GM18907 (cell line): ENCODE measurements around the gene NALCN.

ENCODE experiments used
- ATAC-seq: cut with Tn5 transposase; IDR thresholded peaks from one replicate; pipeline ENCODE4 v1.9.1; 2021; ENCODE audit warnings: mild to moderate bottlenecking, moderate library complexity; ENCODE audit not compliant: unreplicated experiment

The NALCN gene

DNA sequence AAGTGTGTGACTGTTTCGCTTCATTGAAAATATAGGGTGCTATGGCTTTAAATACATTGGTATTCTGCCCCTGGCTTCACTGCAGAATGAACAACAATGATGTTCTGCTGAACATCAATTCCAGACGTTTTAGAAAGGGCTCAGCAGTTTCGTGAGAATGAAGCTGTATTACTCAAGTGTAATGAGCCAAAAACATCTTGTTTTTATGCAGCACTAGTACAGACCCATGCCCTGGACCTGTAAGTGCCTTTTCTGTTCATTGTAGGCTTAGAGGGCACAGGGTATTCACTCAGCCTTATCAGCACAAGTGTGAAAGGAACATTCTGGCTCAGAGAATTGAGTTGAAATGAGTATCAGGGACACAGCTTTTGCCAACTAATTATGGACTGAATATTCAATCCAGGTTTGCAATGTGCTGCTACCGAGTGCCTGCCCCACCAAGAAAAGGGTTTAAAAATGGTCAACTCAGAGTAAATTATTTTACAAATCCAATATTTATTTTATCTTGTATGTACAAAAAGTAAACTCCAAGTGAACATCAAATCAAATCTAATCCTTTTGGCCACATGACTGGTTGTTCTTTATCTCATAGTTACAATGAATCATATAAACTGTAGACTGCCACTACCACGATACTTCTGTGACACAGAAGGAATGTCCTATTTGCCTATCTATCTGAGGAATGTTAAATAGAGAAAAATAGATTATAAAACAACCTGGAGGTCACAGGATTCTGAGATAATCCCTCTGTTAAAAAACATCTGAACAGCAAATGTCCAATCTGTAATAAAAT, 362.8 kb downstream of the NALCN start:
- ATAC-seq, result no peak

DNA sequence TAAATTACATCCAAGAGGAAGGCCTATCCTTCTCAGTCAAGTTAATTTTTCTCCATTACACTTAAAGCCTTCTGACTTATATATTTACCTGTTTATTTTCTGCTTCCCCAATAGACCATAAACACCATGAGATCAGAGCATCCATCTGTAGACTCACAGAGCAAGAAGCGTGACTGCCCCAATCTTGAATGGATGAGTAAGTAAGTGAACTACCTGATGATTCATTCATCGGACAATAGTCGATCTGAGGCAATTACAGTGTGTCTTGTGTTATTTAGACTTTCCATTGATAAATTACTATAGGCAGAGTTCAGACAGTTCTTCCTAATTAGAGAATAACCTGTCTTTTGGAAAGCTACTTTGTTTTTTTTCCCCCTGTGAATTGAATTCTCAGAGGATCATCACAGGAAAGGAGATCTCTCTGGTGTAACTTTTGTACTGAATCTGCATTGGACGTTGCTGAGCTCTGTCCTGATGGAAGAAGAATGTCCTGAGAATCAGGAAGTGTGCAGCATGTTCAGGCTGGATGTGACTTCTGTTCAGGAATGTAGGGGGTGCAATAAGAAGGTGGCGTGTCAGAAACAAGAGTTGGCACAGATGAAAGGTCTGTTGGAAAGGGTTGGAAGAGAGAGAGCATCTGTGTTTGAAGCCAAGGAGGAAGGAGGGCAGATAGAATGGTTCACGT, 367.0 kb downstream of the NALCN start:
- ATAC-seq, result no peak

DNA sequence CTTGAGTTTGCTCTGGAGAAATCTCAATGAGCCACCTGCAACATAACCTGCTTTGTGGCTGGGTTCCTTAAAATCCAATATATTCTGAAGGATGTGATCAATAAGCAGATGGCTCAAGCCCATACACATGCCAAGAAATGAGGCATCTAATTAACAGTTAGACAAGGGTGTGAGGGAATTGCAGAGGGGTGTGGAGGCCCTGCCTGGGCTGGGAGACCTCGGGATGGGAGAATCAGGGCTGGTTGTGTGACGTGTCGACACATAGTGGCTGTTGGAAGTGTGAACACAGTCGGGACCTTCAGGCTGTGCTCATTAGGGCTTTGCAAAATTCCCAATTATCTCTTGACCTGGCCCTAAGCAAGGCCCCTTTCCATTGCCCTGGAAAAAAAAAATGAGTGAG, 379.8 kb downstream of the NALCN start:
- no peak for ATAC-seq

DNA sequence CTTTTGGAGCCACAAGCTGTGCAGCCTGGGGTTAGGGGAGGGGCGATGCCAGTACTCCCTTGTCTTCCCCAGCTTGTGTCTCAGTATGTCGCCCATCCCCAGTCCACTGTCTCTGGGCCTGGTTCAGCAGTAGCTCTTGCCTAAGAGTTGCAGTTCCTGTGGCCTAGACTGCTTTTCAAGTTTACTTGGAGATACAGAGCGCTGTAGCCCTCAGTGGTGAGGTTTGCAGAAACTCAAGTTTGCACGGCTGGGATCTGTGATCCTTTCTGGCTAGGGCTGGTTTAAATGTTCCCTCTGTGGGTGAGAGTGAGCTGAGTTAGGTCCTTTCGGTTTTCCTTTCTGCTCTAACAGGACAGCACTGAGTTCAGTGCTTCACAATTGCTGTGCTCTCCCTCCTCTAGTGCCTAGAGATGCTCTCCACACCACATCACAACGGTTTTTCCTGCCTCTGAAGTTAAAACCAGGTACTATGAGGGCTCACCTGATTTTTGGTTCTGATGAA, 381.1 kb downstream of the NALCN start:
- no peak for ATAC-seq

DNA sequence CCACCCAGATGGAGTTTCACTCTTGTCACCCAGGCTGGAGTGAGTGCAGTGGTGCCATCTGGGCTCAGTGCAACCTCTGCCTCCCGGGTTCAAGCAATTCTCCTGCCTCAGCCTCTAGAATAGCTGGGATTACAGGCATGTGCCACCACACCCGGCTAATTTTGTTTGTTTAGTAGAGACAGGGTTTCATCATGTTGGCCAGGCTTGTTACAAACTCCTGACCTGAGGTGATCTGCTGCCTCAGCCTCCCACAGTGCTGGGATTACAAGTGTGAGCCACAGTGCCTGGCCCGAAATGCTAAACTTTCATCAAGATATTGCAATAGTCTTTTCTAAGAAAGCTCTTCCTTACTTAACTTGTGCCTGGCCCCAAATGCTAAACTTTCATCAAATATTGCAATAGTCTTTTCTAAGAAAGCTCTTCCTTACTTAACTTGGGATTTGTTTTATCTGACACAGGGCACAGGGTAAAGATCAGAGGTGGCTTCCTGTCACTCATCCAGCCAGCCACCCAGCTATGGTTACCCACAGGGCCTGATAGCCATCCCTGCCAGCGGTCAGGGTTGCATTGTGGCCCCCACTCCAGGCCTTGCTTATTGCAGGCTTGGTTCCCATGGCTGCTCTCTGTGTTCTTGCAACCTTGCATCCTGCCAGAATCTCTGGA, 389.4 kb downstream of the NALCN start:
- ATAC-seq, result no peak

DNA sequence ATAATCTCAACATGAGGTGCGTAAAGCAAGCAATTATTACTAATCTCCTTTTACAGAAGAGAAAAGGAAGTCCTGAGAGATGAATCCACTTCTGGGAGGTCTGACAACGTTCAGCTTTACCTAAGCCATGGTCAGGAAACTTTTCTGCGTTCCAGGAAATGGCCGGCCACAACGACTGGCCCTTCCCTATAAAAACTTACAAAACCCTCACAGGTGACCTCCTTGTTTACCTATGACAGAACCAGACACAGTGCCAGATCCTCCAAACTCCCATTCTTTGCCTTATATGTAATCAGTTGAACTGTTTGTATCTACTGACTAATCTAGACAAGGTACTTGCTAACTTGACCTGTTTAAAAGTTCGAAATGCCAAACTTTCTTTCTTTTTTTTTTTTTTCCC, 390.0 kb downstream of the NALCN start:
- no peak for ATAC-seq

DNA sequence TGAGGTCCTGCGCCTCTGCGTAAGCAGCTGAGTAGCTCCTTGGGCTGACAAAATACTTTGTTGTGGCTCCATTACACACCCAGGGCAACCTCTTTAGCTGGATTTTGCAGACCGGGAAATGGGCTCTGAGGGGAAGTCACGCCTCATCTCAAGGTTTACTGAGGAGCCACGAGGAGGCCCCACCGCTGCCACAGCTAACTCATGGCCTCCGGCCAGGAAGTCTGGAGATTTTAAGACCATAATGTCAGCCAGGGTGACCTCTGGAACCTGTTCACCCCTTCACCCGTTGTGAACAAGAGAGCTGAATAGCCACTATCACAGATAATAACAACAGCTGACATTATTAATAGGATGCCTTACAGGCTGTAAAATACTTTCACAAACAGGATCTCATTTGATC, 390.4 kb downstream of the NALCN start:
- ATAC-seq, result no peak

DNA sequence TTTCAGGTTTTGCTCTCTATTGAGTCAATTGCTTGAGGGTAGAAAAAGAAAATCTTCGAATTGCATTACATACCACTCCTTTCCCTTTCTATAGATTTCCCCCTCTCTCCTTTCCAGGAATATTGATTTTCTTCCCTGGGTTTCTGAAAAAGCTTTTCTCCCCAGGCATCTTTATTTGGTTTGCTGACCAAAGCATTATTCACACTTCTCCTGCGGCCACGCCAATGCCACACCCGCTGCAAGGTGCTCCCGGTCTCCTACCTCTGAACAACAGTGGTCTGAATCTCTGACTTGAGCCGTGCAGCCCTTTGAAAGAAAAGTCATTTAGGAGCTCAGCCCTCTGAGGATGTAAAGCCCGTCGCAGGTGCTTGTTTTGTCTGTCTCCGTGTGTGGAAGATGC, 390.8 kb downstream of the NALCN start:
- ATAC-seq, result no peak

DNA sequence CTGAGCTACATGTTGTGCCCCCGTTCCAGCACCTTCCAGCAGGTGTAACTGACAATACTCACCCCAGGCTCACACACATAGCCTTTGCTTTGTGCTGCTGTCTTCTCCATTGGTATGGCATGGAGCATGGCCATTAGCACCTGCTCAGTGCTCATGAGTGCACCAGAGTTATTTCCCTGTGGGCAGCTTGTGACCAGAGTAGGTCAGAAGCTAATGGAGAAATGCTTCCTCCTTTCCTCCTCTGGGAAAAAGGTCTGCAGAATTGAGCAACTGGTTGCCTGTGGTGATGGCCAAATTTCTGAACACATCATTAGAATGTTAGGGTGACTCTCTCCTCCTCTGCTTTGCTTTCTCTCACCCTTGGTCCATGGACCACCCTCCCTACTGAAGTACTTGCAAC, 397.2 kb downstream of the NALCN start:
- no peak for ATAC-seq

DNA sequence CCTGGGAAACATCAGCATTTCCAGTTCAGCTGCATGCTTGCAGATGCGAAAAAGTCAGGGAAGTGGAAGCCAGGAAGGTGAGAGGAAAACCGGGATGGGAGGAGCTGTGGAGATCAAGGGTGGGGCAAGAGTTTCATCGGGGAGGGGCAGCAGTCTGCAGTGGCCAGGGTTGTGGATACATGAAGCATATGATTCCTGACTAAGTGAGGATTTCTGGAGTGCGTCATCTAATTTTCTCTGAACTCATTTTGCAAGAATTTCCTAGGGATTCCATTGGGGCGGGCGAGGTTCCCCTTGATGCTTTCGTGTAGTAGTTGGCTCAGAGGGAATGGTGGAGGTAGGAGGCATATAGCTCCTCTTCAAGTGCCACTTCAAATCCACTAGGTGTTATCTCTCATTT, 397.6 kb downstream of the NALCN start:
- no peak for ATAC-seq

DNA sequence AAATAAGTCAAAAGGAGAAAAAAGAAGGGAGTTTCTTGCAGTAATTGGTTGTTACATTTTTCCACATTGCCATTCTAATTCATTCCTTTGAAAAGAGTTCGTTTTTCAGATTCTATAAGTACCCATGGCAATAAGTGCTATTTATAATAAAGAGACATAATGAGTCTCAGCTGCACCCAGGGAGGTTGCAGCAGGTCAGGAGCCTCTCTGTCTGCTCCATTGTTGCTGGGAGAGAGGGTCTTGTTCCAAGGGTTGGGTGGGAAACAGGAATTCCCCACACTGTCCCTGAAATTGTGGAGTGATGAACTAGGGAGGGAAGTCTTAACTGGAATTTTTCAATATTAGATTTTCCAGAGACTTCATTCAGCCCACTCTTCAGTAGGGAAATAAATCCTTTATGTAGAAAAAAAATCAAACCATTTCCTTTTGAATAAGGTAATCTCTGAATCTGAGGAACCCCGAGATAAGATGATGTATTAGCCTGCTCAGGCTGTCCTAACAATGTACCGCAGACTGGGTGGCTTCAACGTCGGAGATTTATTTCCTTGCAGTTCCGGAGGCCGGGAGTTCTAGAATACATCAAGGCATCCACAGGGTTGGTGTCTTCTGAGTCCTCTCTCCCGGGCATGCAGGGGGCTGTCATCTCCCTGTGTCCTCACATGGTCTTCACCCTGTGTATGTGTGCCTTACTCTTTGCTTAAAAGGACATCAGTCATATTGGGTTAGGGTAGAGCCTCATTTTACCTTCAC, 399.0 kb downstream of the NALCN start:
- ATAC-seq, result no peak

DNA sequence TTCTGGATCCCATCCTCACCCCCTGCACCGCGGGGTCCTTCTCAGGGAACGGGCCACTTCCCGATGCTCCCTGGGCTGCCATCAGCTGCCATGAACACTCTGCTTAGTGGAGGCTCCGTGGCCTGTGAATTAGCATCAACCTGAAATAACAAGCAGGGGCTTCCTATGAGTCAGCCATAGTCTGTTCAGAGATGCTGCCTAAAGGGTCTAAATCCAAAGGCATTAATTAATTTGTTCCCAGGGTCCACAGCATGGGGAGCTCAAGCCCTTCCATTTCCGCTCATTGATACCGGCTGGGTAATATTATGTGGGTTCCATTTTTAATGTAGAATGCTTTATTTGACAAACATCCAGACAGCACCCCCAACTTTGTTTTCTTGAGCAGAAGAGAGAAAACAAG, 399.8 kb downstream of the NALCN start:
- ATAC-seq, result no peak

DNA sequence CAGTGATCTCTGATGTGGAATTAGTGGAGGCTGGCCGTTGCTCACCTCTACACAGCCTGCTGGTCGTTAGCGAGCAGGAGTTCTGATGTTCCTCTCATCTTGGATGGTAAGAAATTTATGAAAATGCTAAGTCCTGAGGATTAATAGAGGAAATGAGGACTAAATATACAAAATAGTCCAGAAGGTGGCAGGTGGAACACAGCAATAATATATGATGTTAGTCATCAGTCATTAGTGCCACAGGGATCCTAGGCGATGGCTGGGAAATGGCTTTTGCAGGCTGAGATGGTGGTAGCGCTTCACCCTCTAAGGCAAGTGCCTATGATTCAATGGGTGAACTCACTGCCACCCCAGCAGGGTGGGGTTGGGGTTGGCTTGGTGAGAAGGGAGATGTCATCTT, 403.1 kb downstream of the NALCN start:
- no peak for ATAC-seq

DNA sequence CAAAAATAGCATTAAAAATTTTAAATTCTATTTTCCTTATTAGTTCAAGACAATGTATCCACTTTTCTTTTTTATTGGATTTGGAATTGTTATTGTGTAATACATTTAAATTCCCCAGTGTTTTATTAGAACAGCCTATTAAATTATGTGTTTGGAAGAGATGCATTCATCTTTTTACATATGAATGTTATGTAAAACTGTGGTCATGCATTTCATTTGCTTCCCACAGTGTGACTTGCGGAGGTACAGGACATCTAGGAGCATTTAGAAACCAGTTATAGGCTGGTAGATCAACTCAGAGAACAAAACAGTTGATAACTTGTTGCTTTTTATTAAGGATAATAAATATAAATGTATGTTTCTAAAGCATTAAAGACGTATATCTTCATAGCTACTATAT, 406.2 kb downstream of the NALCN start:
- no peak for ATAC-seq

DNA sequence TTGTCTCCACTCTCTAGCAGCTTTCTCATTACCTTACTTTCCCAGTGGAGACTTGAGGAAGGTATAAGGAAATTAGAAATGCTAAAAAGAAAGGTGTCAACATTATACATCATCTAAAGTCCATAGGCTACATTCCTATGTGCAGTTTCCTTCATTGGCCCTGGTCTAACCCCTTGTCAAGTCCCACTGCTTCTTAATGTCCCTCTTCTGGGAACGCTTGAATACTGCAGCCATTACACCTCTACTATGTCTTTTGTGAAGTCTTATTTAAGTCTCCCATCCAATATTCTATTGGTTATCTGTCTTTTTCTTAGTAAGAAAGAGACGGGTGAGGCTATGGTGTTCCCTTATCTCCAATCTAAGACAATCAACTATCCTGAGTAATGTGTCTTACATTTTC, 409.1 kb downstream of the NALCN start:
- ATAC-seq, result no peak
